HG03025 (cell line): ENCODE measurements around the gene ARAP2.
A peak's percentile ranks its signal among the peaks of the same experiment; 100 is the strongest.

ENCODE experiments used
- ATAC-seq: cut with Tn5 transposase; IDR thresholded peaks from one replicate; pipeline ENCODE4 v1.9.1; 2021; ENCODE audit warnings: mild to moderate bottlenecking, moderate library complexity; ENCODE audit not compliant: unreplicated experiment, low FRiP score

The ARAP2 gene

GRCh38 chr4:36267486-36268268 is 23.4 kb upstream of the ARAP2 start:
- no peak for ATAC-seq

- no peak for ATAC-seq
These were observed 20.0 kb upstream of the ARAP2 start for GRCh38 chr4:36264207-36264826.

- ATAC-seq, result no peak
These were observed 16.4 kb upstream of the ARAP2 start for GRCh38 chr4:36260731-36261130.

- peak; percentile 61 for ATAC-seq
These were observed 12.1 kb upstream of the ARAP2 start for GRCh38 chr4:36256398-36256891.

GRCh38 chr4:36255577-36255976 is 11.3 kb upstream of the ARAP2 start:
- ATAC-seq, result peak; percentile 77

- ATAC-seq, result no peak
These were observed 10.1 kb upstream of the ARAP2 start for GRCh38 chr4:36254371-36254770.

GRCh38 chr4:36251983-36252382 is 7.7 kb upstream of the ARAP2 start:
- ATAC-seq, result no peak

GRCh38 chr4:36249610-36250009 is 5.3 kb upstream of the ARAP2 start:
- ATAC-seq, result no peak

GRCh38 chr4:36243355-36244256 is 708 bp downstream of the ARAP2 start:
- peak; percentile 10 for ATAC-seq

- no peak for ATAC-seq
These were observed 1.5 kb downstream of the ARAP2 start for GRCh38 chr4:36242629-36243354.

- ATAC-seq, result peak; percentile 34
These were observed 2.5 kb downstream of the ARAP2 start for GRCh38 chr4:36241771-36242170.

GRCh38 chr4:36237366-36238313 is 6.7 kb downstream of the ARAP2 start:
- ATAC-seq, result no peak

- no peak for ATAC-seq
These were observed 8.2 kb downstream of the ARAP2 start for GRCh38 chr4:36236159-36236558.

- ATAC-seq, result no peak
These were observed 9.0 kb downstream of the ARAP2 start for GRCh38 chr4:36235306-36235705.

- ATAC-seq, result no peak
These were observed 10.6 kb downstream of the ARAP2 start for GRCh38 chr4:36233567-36234266.

- no peak for ATAC-seq
These were observed 13.8 kb downstream of the ARAP2 start for GRCh38 chr4:36230534-36230933.

GRCh38 chr4:36227913-36228312 is 16.4 kb downstream of the ARAP2 start:
- no peak for ATAC-seq

GRCh38 chr4:36226430-36227227 is 17.7 kb downstream of the ARAP2 start:
- no peak for ATAC-seq
